Left renal pelvis (tissue), 4 donors: Measurements from ENCODE around the gene TMEM59. TPM values are rescaled to one million over a fixed set of nuclear protein-coding genes. Genes with fewer than 3 reads are reported as not detected.
A peak's percentile ranks its signal among the peaks of the same experiment; 100 is the strongest.

ENCODE experiments used
- DNase-seq, 4 donors: peaks; one replicate each; pipeline ENCODE4 v3.0.0-alpha.2; 2013; ENCODE audit warnings: low read depth in 4 of 4, low spot score in 3 of 4
- polyA plus RNA-seq, 4 donors: library from polyadenylated mRNA; unstranded; fragments of 120-200 nt; gene quantifications; one replicate each; pipeline ENCODE4 v1.2.1, GENCODE V29; 2013; ENCODE audit not compliant: insufficient read length in 4 of 4

TMEM59 gene
- polyA plus RNA-seq, 4 donors, result 290 to 379 (median 340) TPM

DNA sequence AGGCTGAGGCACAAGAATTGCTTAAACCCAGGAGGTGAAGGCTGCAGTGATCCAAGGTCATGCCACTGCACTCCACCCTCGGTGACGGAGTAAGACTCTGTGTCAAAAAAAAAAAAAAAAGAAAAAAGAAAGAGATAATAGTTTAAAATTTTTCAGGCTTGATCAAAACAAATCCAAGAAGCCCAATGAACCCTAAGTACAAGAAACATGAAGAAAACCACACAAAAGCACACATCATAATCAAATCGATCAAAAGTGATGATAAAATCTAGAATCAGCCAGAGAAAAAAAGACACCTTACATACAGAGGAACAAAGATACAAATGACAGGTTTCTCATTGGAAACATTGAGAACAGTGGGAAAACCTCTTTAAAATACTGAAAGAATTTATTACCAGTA, 66.5 kb downstream of the TMEM59 start:
- DNase-seq, result no peak

DNA sequence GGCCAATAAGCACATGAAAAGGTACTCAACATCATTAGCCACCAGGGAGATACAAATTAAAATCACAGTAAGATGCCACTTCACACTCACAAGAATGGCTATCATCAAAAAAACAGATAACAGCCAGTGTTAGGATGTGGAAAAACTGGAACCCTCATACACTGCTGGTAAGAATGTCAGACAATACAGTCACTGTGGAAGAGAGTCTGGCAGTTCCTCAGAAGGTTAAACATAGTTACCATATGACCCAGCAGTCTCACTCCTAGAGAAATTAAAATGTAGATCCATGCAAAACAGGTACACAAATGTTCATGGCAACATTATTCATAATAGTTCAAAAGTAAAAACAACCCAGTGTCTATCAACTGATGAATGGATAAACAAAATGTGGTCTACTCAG, 68.3 kb downstream of the TMEM59 start:
- no peak for DNase-seq

DNA sequence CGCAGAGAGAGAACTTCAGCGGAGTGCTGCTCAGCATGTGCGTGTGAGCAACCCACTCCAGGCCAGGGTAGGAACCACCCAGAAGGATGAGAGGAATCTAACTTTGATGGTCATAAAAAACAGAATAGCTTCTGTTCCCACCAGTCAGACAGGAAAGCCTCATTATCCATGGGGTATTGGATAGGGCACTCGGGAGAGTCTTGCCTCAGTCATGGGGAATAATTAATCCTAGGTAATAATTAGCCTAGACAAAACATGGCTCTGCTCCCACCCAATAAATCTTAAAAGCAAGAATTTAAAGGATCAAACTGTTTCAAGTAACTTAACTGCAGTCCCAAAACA, 70.3 kb downstream of the TMEM59 start:
- DNase-seq, result peak; percentile 22 to 30 (median 22)

DNA sequence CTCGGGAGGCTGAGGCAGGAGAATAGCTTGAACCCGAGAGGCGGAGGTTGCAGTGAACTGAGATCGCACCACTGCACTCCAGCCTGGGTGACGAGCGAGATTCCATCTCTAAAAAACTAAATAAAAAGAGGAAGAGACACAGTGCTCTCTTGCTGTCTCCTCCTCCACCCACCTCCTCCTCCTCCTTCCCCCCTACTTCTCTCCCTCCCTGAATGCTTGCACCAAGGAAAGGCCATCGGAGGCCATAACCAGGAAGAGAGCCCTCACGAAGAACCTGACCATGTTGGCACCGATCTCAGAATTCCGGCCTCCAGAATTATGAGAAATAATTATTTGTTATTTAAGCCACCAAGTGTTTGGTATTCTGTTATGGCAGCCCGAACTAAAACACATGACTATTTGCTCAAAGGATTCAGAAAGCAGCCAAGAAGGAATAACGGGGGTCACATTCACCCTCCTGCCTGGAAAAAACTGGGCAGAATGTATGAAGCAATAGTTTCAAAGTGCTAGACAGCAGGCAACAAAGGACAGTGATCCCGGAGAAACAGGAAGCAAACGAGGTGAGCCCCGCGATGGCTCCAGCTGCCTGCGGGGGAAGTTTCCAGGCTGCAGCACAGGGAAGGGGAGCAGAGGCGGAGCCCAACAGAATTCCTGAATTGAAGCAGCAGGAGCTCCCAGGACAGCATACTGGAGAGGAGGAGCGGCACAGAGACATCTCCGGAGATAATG, 70.8 kb downstream of the TMEM59 start:
- peak; percentile 24 to 39 (median 34) for DNase-seq

DNA sequence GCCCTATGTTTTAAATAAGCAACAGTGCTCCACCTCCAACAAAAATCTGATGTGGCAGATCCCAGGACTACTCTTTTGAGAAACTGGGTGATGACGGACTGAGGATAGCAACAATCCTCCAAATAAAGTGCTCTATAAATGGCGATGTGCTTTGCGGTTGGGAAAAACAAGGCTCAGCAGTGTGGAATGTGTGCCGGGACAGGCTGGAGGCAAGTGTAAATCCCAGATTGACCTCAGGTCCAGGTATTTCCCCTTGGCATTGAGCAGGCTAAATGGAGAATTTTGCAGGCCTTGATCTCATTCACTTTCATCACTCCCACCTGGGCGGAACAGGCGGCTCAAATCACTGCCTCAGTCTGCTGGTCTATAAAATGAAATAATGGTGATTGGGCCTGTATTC, 71.8 kb downstream of the TMEM59 start:
- DNase-seq, result no peak

DNA sequence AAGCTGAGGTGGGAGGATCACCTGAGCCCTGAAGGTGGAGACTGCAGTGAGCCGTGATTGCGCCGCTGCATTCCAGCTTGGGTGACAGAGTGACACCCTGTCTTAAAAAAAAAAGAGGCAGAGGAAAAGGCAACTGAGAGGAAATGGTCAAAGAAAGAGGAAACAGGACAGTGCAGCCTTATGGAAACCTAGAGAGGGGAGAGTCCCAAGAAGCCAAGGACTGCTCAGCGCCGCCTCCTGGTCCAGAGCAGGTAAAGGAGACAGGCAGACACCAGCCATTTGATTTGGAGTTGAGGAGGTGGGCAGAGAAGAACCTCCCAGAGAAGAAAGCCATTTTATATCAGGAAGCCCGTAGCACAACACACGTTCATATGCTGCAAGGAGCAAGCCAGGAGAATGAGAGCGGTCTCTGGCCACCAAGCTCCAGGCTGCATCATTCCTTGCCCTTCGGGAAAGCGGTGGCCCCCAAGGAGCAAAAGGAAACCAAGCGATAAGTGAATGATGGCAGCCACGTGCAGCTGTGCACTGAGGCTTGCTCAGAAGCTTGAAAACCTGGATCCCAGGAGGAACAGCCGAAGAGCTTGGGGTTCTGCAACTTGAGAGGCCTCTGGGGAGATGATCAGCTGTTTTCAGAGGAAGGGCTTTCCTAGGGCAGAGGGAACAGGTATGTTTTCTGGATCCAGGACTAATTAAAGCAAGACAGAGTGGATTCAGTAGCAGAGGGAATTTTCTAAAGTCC, 73.1 kb downstream of the TMEM59 start:
- DNase-seq, result no peak

Other genes starting within 250 kb of the TMEM59 start
- gene NDC1, start 214.9 kb downstream of the TMEM59 start, polyA plus RNA-seq, result 10 to 100 TPM; 24.3 to 35.0 (median 29.7) TPM
- 10 to 100 TPM; 18.1 to 37.3 (median 35.2) TPM for gene YIPF1, start 163.4 kb downstream of the TMEM59 start, polyA plus RNA-seq
- 1 to 10 TPM in 3 of 4 donors, under 1 TPM in 1; 0.50 to 9.7 (median 4.6) TPM for gene DIO1, start 159.0 kb downstream of the TMEM59 start, polyA plus RNA-seq
- gene IFT25, start 107.5 kb downstream of the TMEM59 start, polyA plus RNA-seq, result 10 to 100 TPM; 40.4 to 59.8 (median 50.3) TPM
- 10 to 100 TPM; 34.9 to 45.8 (median 43.5) TPM for gene LRRC42, start 106.9 kb downstream of the TMEM59 start, polyA plus RNA-seq
- under 1 TPM in 2 of 4 donors, not detected in 2; 0.09 to 0.10 TPM for gene LDLRAD1, start 35.0 kb downstream of the TMEM59 start, polyA plus RNA-seq
- gene TCEANC2, start 404 bp upstream of the TMEM59 start, polyA plus RNA-seq, result 10 to 100 TPM in 1 of 4 donors, 1 to 10 TPM in 3; 8.6 to 10.3 (median 9.1) TPM
- gene CDCP2, start 99.8 kb upstream of the TMEM59 start, polyA plus RNA-seq, result under 1 TPM in 1 of 4 donors, not detected in 3; 0.06 TPM
- gene CYB5RL, start 146.8 kb upstream of the TMEM59 start, polyA plus RNA-seq, result 1 to 10 TPM; 6.9 to 8.1 (median 7.7) TPM
- 10 to 100 TPM; 54.6 to 83.2 (median 76.4) TPM for gene MRPL37, start 147.0 kb upstream of the TMEM59 start, polyA plus RNA-seq